ENCODE data around the gene MYBBP1A. TPM values are rescaled to one million over a fixed set of nuclear protein-coding genes. Genes with fewer than 3 reads are reported as not detected.

MYBBP1A gene
- total RNA-seq, 1 donor = 49.2 TPM

- TF ChIP-seq, protein P1, sequence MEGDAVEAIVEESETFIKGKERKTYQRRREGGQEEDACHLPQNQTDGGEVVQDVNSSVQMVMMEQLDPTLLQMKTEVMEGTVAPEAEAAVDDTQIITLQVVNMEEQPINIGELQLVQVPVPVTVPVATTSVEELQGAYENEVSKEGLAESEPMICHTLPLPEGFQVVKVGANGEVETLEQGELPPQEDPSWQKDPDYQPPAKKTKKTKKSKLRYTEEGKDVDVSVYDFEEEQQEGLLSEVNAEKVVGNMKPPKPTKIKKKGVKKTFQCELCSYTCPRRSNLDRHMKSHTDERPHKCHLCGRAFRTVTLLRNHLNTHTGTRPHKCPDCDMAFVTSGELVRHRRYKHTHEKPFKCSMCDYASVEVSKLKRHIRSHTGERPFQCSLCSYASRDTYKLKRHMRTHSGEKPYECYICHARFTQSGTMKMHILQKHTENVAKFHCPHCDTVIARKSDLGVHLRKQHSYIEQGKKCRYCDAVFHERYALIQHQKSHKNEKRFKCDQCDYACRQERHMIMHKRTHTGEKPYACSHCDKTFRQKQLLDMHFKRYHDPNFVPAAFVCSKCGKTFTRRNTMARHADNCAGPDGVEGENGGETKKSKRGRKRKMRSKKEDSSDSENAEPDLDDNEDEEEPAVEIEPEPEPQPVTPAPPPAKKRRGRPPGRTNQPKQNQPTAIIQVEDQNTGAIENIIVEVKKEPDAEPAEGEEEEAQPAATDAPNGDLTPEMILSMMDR (IDR thresholded peaks at IDR 0.05; ENCODE audit: extremely low read depth, low read depth, low read length) = no peak
- Histone ChIP-seq H2AFZ (ENCODE audit: low read length) (no peak overlapping the region), H3K4me1 (ENCODE audit: insufficient read depth, low read length) (no peaks in the 10 kb centered on the region), H3K79me2 (ENCODE audit: insufficient read depth, low read length) (no peaks in the 10 kb centered on the region), H3K27me3 (ENCODE audit: insufficient read depth, low read length) (no peaks in the 10 kb centered on the region), H3K9me3 (ENCODE audit: low read depth, low read length) (no peaks in the 10 kb centered on the region), H3K36me3 (ENCODE audit: insufficient read depth, low read length) (no peaks in the 10 kb centered on the region), H3K4me2 (ENCODE audit: insufficient read depth, low read length) (no peak overlapping the region), H3K4me3 (ENCODE audit: insufficient read depth, low read length) (no peak overlapping the region), H4K20me1 (ENCODE audit: insufficient read depth, low read length) (no peaks in the 10 kb centered on the region), H3K27ac (ENCODE audit: low read depth, low read length) (no peak overlapping the region)
- DNase-seq (ENCODE audit: insufficient read length, low spot score, missing footprints) = no peak
Observed at GRCh38 chr17:4529533-4530152, 25.5 kb downstream of the MYBBP1A start.

GRCh38 chr17:4527566-4528125 is 27.5 kb downstream of the MYBBP1A start:
- TF ChIP-seq, protein P1 (IDR thresholded peaks at IDR 0.05; ENCODE audit: extremely low read depth, low read depth, low read length) = no peak
- no peak overlapping the region for H3K27ac ChIP-seq (ENCODE audit: low read depth, low read length)
- H3K27me3 ChIP-seq (ENCODE audit: insufficient read depth, low read length) = no peaks in the 10 kb centered on the region
- H4K20me1 ChIP-seq (ENCODE audit: insufficient read depth, low read length) = no peaks in the 10 kb centered on the region
- DNase-seq (ENCODE audit: insufficient read length, low spot score, missing footprints) = no peak
- no peaks in the 10 kb centered on the region for H3K4me1 ChIP-seq (ENCODE audit: insufficient read depth, low read length)
- H3K4me2 ChIP-seq (ENCODE audit: insufficient read depth, low read length) = no peak overlapping the region
- H3K79me2 ChIP-seq (ENCODE audit: insufficient read depth, low read length) = no peaks in the 10 kb centered on the region
- no peak overlapping the region for H2AFZ ChIP-seq (ENCODE audit: low read length)
- no peaks in the 10 kb centered on the region for H3K9me3 ChIP-seq (ENCODE audit: low read depth, low read length)
- no peak overlapping the region for H3K4me3 ChIP-seq (ENCODE audit: insufficient read depth, low read length)
- H3K36me3 ChIP-seq (ENCODE audit: insufficient read depth, low read length) = no peaks in the 10 kb centered on the region

DNA sequence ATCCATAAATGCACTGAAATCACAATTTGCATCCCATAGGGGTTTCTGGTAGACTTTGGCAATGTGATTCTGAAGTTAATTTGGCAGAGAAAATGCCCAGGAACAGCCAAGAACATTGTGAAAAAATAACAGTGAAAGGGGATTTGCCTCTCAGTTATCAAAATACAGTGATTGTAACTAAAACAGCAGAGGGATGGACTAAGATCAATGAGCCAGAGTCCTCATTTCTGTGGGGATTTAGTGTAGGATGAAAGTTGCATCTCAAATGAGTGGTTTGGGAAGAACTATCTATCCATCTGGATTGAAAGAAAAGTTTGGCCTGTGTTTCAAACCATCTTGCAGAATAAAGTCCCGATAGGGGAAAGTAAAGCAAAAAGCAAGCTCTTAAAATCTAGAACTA is 28.1 kb downstream of the MYBBP1A start:
- Histone ChIP-seq H3K79me2 (ENCODE audit: insufficient read depth, low read length) (no peaks in the 10 kb centered on the region), H3K4me3 (ENCODE audit: insufficient read depth, low read length) (no peak overlapping the region), H3K27ac (ENCODE audit: low read depth, low read length) (no peak overlapping the region), H3K4me2 (ENCODE audit: insufficient read depth, low read length) (no peak overlapping the region), H4K20me1 (ENCODE audit: insufficient read depth, low read length) (no peaks in the 10 kb centered on the region), H3K9me3 (ENCODE audit: low read depth, low read length) (no peaks in the 10 kb centered on the region), H2AFZ (ENCODE audit: low read length) (no peak overlapping the region), H3K27me3 (ENCODE audit: insufficient read depth, low read length) (no peaks in the 10 kb centered on the region), H3K36me3 (ENCODE audit: insufficient read depth, low read length) (no peaks in the 10 kb centered on the region), H3K4me1 (ENCODE audit: insufficient read depth, low read length) (no peaks in the 10 kb centered on the region)
- DNase-seq (ENCODE audit: insufficient read length, low spot score, missing footprints) = no peak
- TF ChIP-seq, protein P1 (IDR thresholded peaks at IDR 0.05; ENCODE audit: extremely low read depth, low read depth, low read length) = no peak

DNA sequence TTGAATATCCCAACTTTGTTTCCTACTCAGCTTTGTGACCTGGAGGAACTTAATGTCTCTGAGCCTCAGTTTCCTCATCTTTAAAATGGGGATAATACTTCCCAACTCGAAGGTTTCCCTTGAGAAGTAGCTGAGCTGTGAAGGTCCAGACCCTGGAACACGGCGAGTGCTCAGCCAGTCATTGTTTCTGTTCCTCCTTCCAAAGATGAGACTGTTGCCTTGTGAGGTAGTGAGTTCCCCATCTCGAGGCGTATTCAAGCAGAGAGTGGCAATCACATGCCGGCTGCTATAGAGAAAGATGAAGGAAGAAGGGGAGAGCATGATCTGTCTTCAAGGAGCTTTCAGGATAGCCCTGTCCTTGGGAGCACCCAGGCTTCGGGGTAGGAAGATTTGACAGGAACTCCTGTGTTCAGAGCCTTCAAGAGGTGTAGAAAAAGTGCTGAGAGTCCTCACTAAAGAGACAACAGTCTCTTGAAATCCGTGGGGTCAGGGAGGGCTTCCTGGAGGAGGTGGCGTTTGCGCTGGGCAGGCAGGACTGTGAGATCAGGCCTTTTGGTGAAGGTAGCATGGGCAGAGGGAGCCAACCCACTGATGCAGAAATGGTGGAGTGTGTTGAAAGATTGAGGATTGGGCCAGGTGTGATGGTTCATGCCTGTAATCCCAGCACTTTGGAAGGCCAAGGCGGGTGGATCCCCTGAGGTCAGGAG is 29.3 kb downstream of the MYBBP1A start:
- Histone ChIP-seq H3K4me1 (ENCODE audit: insufficient read depth, low read length) (no peaks in the 10 kb centered on the region), H4K20me1 (ENCODE audit: insufficient read depth, low read length) (no peaks in the 10 kb centered on the region), H3K27me3 (ENCODE audit: insufficient read depth, low read length) (no peaks in the 10 kb centered on the region), H2AFZ (ENCODE audit: low read length) (no peak overlapping the region), H3K4me2 (ENCODE audit: insufficient read depth, low read length) (no peak overlapping the region), H3K9me3 (ENCODE audit: low read depth, low read length) (no peaks in the 10 kb centered on the region), H3K4me3 (ENCODE audit: insufficient read depth, low read length) (no peak overlapping the region), H3K79me2 (ENCODE audit: insufficient read depth, low read length) (no peaks in the 10 kb centered on the region), H3K27ac (ENCODE audit: low read depth, low read length) (no peak overlapping the region), H3K36me3 (ENCODE audit: insufficient read depth, low read length) (no peaks in the 10 kb centered on the region)
- no peak for DNase-seq (ENCODE audit: insufficient read length, low spot score, missing footprints)
- TF ChIP-seq, protein P1 (IDR thresholded peaks at IDR 0.05; ENCODE audit: extremely low read depth, low read depth, low read length) = no peak

All from osteoblast (primary cell).